Mammary epithelial cell (primary cell): ENCODE measurements around the gene MRGPRG.
A peak's percentile ranks its signal among the peaks of the same experiment; 100 is the strongest.

ENCODE experiments used
- CTCF ChIP-seq, 2 donors: IDR thresholded peaks in 1 of 2; conservative IDR thresholded peaks in 1 of 2; 2 replicates each; pipeline ENCODE4 v1.5.1; 2011 to 2012; ENCODE audit warnings: inconsistent platforms in 2 of 2, low read length in 2 of 2, mild to moderate bottlenecking in 2 of 2, control low read depth in 1 of 2, low read depth in 1 of 2; ENCODE audit not compliant: insufficient read depth in 1 of 2; ENCODE audit errors: extremely low read depth in 1 of 2
- EZH2 ChIP-seq: IDR thresholded peaks from 2 replicates; pipeline ENCODE4 v1.6.1; 2012; ENCODE audit warnings: low read length, inconsistent platforms, borderline replicate concordance

GRCh38 chr11:3202759-3203158 lies 15.9 kb downstream of the MRGPRG start:
- TF ChIP-seq CTCF (conservative IDR thresholded peaks at IDR 0.05 in 1 of 2, IDR thresholded peaks at IDR 0.05 in 1 of 2; ENCODE audit: extremely low read depth in 1 of 2, insufficient read depth in 1 of 2, low read depth in 1 of 2, low read length in 2 of 2) (no peak), EZH2 (peak; percentile 50)
